HG02870 (cell line): ENCODE results near the gene SHPK.

Experiments used
- ATAC-seq: cut with Tn5 transposase; IDR thresholded peaks from one replicate; pipeline ENCODE4 v1.9.1; 2021; ENCODE audit warnings: mild to moderate bottlenecking, moderate library complexity; ENCODE audit not compliant: unreplicated experiment

Gene SHPK

DNA sequence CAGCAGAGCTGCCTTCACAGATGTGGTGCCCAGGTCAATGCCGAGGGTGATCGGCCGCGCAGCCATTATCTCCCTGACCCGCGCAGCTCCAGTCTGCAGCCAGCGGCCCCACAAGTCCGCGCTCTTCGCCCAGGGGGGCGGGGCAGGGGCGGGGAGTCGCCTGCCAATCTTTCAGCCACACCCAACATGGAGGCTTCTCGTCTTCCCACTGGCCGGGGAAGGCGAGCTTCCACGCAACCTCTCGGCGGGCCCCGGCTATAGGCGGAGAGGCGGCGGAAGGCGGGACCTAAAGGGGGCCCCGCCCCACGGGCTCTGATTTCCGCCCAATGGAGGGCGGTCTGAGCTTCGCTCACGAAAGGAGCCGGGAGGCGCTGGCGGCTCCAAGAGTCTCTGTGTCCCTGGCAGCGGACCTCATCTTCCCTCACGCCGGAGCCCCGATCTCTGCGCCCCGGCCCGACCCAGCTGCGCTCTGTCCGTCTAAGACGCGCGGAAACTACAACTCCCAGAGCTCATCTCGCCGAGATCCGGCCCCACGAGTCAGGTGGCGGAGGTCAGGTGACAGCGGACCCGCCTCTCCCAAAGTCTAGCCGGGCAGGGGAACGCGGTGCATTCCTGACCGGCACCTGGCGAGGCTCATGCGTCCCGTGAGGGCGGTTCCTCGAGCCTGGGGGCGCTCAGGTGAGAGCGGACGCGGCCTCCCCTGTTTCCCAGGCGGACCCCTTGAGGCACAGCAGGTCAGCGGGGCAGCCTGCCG, at the start of gene SHPK, which contains the start of gene CTNS:
TSS of gene SHPK (minus strand) at position 97 of the 754 bp plus-strand sequence. CDS start at position 66, 31 bp downstream.
TSS of gene CTNS (plus strand) at position 607 of the 754 bp plus-strand sequence. CDS start 3,447 bp downstream, outside the sequence.
- peak; percentile 92 for ATAC-seq

DNA sequence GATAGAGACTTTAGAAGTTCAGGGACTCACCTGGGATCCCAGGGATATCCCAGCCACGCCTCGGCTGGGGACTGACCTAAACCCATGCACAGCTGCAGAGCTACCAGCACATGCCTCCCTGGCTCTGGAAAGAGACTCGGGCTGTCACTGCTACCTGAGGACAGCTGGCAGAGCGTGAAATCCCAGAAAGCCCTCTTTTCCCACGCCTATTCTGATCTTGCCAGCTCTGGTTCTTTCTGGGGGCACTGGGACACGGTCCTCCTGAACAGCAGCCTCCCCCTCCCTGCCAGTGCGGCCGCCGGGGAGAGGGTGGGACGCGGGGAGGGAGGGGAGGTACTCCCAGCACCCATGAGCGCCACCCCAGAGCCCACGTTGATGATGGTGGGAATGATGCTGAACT, 49.1 kb upstream of the SHPK start:
- ATAC-seq, result no peak

DNA sequence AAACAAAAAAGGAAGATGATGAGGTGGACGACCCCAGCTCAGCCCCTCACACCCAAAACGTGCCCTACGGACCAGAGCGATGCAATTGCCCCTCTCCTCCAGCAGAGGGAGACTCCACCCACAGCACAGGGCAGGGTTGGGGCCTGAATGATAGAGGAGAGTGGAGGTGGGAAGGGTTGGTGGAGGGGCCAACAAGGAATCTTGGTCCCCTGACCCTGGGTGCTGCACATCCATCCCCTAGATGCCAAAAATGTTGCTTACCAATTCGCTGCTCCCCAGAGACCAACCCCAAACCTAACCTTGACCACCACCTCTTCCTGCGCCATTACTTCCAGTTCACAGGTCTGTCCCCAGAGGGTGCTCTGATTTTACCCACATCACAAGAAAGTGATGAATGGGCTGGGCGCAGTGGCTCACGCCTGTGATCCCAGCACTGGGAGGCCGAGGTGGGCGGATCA, 47.0 kb upstream of the SHPK start:
- peak; percentile 50 for ATAC-seq

GRCh38 chr17:3682033-3682432, 46.0 kb upstream of the SHPK start:
- ATAC-seq, result no peak

- no peak for ATAC-seq
Measured at GRCh38 chr17:3681565-3681964, 45.5 kb upstream of the SHPK start.

DNA sequence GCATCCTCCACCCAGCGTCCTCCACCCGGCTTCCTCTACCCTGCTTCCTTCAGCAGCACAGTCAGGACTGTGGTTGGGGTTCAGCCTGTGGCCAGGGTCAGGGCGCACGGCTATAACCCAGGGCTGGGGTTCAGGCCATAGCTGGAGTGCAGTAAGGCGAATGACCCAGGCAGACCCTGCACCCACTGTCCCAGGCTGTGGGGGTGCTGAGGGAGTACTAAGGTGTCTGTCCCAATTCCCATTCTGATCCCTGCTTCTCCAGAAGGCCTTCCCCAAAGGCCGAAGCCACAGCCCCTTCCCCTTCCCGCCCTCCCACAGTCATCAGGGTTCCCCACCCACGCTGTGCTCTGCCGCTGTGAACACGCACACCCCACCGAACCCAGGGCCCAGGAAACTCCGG, 45.0 kb upstream of the SHPK start:
- ATAC-seq, result no peak

DNA sequence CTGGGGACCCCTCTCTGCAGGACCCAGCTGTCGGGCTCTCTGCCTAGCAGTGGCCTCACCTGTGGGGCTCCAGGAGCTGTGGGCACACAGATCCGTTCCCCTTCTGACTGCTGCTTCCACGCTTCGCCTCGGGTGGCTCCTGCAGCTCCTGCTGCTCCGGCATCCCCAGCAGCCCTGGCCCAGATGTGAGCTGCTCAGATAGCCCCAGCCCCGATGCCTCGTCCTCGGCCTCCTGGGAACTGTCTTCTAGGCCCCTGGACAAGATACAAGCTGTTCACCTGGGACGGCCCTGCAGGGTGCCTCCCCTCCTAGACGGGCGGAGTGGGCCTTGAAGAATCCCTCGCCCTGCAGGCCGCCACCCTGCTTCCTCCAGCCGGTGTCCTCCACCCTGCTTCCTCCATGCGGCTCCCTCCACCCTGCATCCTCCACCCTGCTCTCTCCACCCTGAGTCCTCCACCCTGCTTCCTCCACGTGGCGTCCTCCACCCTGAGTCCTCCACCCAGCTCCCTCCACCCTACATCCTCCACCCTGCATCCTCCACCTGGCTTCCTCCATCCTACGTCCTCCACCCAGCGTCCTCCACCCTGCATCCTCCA, 43.6 kb upstream of the SHPK start:
- ATAC-seq, result no peak

DNA sequence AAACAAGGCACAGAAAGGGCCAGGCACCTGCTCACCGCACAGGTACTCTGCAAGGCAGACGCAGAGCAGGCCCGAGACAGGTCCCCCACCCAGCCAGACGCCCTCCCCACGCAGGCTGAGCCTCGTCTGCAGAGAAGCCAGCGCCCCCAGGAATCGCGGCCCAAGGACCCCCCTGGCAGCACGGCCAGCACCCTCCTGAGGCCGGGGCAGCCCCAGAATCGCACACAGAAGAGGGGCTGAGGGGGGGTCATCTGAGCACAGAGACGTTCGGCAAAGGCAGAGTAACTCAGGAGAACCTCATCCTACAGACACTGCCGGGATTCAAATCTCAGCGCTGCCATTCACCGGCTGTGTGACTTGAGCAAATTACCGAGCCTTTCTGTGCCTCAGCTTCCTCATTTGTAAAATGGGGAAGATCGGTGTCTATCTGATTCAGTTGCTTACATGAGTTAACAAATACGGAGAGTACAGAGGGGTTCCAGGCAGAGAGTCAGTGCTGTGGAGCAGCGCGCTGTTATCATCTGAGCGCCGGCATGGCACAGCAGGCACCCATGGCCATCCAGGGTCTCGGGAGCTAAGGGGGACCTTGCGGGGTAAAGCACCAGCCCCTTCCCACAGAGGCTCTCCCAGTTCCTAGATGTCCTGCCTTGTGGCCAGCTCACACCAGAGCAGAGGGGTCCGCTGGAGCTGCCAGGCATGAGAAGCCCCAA, 42.9 kb upstream of the SHPK start:
- no peak for ATAC-seq

DNA sequence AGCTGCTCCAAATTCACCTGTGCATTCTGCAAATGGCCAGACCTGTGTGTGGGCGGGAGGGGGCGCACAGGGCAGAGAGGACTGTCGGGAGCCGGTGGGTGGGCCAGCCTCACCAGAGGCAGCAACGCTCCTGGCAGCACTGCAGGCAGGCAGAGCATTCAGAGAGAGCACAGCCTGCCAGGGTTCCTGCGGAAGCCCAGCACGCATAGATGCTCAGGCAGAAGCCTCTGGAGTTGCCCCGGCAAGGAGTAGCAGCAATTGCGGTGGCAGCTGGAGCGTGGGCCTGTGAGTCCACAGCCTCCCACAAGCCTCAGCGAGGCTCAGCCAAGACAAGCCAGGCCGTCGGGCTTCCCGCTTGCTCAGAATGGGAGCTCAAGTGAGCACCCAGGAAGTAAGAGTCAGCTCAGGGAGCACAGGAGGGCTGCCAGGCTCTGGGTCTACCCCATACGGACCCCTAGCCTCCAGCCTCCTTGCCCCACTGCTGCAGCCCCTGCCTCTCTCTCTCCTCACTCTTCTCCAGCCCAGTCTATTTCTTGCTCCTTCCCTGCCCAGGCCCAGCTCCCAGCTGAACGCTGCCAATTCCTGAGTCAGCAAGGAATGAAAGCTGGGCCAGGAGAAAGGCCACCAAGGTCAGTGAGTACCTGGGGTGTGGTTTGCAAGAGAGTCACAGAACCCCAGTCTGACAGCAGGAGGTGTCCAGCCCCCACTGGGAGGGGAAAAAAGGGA, 42.2 kb upstream of the SHPK start:
- ATAC-seq, result no peak

DNA sequence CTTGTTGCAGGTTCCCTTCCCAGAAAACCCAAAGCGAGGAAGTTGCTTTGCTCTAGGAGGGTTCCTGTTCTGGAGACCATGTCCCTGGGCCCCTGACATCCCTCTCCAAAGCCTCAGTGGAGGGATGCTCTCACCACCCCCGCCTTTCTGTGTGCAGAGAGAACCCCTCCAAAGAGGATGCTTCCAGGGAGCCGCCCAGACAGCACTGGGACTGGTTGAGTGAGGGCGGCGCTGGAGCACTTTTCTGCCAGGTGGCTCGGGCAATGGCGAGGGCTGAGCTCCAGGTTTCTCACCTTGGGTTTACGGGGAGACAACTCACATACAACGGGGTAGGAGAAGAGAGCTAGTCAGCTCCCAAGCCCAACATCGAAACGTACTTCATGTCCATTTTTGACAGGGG, 39.8 kb upstream of the SHPK start:
- no peak for ATAC-seq

DNA sequence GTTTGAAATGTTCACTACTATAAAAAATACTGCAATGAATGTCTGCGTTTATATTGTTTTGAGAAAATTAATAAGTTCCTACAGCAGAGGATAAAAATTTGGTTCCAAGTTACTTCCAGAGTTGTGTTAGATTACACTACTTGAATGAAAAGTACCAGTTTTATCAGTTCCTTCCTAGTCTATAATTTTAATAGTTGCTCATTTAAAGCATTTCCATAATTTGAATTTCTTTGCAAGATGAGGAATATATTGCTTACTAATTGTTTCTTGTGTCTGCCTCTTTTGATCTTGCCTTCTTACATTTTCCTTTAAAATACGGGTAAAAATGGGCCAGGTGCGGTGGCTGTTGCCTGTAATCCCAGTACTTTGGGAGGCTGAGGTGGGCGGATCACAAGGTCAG, 36.5 kb upstream of the SHPK start:
- no peak for ATAC-seq

DNA sequence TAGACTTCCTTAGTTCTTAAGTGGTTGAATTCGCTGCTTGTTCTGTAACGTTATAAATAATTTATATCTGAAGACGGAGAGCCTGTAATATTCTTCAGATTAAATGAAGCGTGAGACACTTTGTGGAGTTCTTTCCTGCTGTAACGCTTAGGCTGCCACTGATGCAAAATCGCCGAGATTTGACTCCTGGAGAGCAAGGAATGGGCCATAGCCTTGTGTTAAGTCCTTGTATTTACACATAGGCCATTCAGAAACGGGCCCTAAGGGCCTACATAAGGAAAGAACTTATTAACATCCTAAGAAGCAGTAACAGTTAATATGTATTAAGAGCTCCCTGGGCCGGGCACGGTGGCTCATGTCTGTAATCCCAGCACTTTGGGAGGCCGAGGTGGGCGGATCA, 33.5 kb upstream of the SHPK start:
- ATAC-seq, result no peak

GRCh38 chr17:3669085-3669347, 33.0 kb upstream of the SHPK start:
- ATAC-seq, result no peak

- ATAC-seq, result peak; percentile 88
Measured at GRCh38 chr17:3668279-3669084, 32.4 kb upstream of the SHPK start, which contains the start of the genes EMC6 and TAX1BP3. EMC6 (plus strand) TSS chr17:3668812; CDS start chr17:3669147, 335 bp downstream. TAX1BP3 (minus strand) TSS chr17:3668578; CDS start chr17:3668526, 52 bp downstream.

- peak; percentile 1 for ATAC-seq
Measured at GRCh38 chr17:3667366-3668278, 31.6 kb upstream of the SHPK start.

GRCh38 chr17:3666516-3666915, 30.5 kb upstream of the SHPK start:
- no peak for ATAC-seq

DNA sequence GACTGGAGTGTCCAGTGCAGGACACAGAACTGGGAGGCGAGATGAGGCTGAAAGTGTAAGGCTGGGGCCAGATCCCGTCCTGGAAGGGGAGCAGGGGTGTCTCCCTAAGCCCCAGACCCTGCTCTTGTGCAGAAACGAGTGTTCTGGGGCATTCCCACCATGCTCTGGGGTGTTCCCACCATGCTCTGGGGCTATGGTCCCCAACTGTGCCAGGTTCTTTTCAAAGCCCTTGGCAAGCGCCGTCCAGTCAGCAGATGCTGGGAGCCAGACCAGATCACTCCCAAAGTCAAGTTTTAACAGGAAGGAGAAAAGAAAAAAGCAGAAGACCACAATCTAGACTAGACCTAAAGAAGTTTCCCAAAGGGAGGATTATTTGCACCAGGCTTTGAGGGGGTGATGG, 29.8 kb upstream of the SHPK start:
- ATAC-seq, result no peak

DNA sequence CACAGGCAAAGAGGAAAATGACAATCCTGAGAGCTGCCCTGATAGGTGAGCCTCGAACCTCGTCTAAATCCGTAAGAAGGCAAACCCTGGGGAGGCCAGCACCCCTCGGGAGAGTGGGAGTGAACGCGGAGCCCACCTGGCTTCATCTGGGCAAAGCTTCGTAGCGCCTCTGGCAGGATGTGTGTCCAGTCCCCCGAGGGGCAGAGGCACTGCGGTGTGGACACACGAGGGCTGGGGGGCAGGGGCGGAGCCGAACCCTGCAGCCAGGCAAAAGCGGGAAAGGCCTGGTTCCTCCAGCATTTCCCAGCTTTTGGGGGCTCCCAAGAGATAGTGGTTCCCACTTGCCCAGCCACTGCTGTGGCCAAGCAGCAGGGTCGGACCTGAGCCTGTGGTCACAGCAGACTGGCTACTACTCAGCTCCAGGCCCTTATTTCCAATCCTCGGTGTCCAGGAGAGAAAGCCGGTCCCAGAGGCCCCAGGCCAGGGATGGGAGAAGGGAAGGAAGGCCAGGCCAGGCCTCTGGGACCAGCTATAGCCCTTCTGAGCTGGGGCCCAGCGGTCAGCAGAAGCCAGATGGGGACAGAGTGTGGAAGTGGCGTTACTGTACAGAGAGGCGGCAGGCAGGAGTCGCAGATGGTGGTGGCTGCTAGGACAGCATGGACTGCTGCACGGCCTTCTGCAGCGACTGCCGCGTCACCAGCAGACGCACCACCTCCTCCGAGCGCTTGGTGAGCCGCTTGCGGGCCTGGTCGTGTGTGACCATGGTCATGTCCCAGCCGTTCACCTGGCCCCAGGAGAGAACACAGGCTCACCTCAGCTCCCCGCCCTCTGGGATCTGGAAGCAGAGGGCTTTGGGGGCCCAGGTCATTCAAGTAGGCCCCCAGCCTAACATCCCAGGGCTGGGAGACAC, 27.3 kb upstream of the SHPK start:
- ATAC-seq, result no peak
